ENCODE data around the gene RMI1. TPM values are rescaled to one million over a fixed set of nuclear protein-coding genes. Genes with fewer than 3 reads are reported as not detected.

Gene RMI1
- total and polyA plus RNA-seq, 2 of the 8 experiments (the other 6 are each of a cell fraction or from before 2014, with no cell fraction given) = 3.0 to 34.1 TPM

DNA sequence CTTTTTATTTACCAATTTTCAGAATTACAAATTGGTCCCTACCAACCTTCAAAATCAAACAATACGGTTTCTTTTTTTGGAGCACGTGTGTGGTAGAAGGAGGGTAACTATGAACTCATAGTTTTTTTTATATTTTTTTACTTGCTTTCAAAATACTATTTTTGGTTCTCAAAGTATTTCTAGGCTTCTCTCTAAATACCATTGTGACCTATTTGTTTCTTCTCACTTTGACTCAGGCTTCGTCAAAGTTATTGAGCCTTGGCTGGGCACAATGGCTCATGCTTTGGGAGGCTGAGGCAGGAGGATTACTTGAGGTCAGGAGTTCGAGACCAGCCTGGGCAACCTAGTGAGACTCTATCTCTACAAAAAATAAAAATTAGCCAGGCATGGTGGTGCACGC lies 47.8 kb upstream of the RMI1 start:
- Histone ChIP-seq H2BK5ac (ENCODE audit: low read depth, low read length) (no peak overlapping the region), H3K4me3 (ENCODE audit: extremely low read depth in 1 of 4, insufficient read depth in 2 of 4, low read depth in 3 of 4, low read length in 4 of 4) (no peak overlapping the region), H3K23ac (ENCODE audit: insufficient read length) (no peak overlapping the region), H4K91ac (replicated peaks; ENCODE audit: insufficient read length, low read length) (no peak overlapping the region), H3K4me2 (ENCODE audit: insufficient read depth in 1 of 2, low read depth in 2 of 2, low read length in 2 of 2) (no peak overlapping the region), H2AK5ac (ENCODE audit: low read depth, low read length) (no peak overlapping the region), H3K9me3 (ENCODE audit: insufficient read depth in 2 of 2, low read depth in 1 of 2, low read length in 1 of 2) (no peaks in the 10 kb centered on the region), H4K8ac (ENCODE audit: extremely low read depth, insufficient read depth, low read length) (no peak overlapping the region), H2BK15ac (ENCODE audit: low read length) (no peak overlapping the region), H2BK12ac (ENCODE audit: low read depth, low read length) (no peak overlapping the region), H3K79me2 (ENCODE audit: control insufficient read depth in 1 of 2, insufficient read depth in 2 of 2, low read length in 2 of 2) (no peaks in the 10 kb centered on the region), H4K5ac (ENCODE audit: insufficient read length, low read depth, low read length) (no peak overlapping the region), H2BK120ac (replicated peaks; ENCODE audit: low read depth, low read length) (no peak overlapping the region), H3K36me3 (ENCODE audit: control insufficient read depth in 2 of 4, insufficient read depth in 4 of 4, low read length in 3 of 4) (no peaks in the 10 kb centered on the region), H4K20me1 (replicated peaks in 1 of 2; ENCODE audit: control insufficient read depth in 1 of 2, insufficient read depth in 2 of 2, low read length in 2 of 2) (no peaks in the 10 kb centered on the region), H3K79me1 (ENCODE audit: low read depth, low read length) (no peaks in the 10 kb centered on the region), H2BK20ac (ENCODE audit: low read length) (no peak overlapping the region), H3K27me3 (replicated peaks in 1 of 4; ENCODE audit: control insufficient read depth in 3 of 4, extremely low read depth in 1 of 4, insufficient read depth in 3 of 4, low read length in 3 of 4) (no peaks in the 10 kb centered on the region), H3K27ac (ENCODE audit: low read depth, low read length) (no peak overlapping the region), H3K9ac (replicated peaks in 1 of 4; ENCODE audit: extremely low read depth in 1 of 4, low read depth in 3 of 4, low read length in 3 of 4) (no peak overlapping the region), H3K18ac (ENCODE audit: extremely low read depth, low read length) (no peak overlapping the region), H2AFZ (ENCODE audit: low read length) (no peak overlapping the region), H3K56ac (replicated peaks; ENCODE audit: insufficient read length, low read depth, low read length) (no peak overlapping the region), H3K23me2 (ENCODE audit: low read depth, low read length) (no peaks in the 10 kb centered on the region), H3K4me1 (replicated peaks in 1 of 4; ENCODE audit: control insufficient read depth in 3 of 4, insufficient read depth in 4 of 4, low read length in 3 of 4) (peaks cover 0 to 6% (median 2%) of the 10 kb centered on the region in 4 experiments; a peak in 4 of 7 replicates), H3K14ac (ENCODE audit: insufficient read length) (no peak overlapping the region), H3K4ac (replicated peaks; ENCODE audit: insufficient read length, low read depth, low read length) (no peak overlapping the region)
- 88% methylated on average over 5 of the region's 5 CpGs; no CpG with 5 or more reads in 1 of the 2 experiments for WGBS, 2 experiments (ENCODE audit: extremely low coverage in 1 of 2, insufficient coverage in 1 of 2, insufficient read length in 1 of 2, insufficient replicate concordance in 2 of 2, low coverage in 1 of 2, low lambda C conversion rate in 2 of 2, missing lambda C conversion rate in 1 of 2)
- TF ChIP-seq CHD1 (IDR thresholded peaks at IDR 0.05; ENCODE audit: low read depth, low read length) (no peak), ASH2L (IDR thresholded peaks at IDR 0.05; ENCODE audit: low read length) (no peak), HDAC6 (IDR thresholded peaks at IDR 0.05; ENCODE audit: low read depth, low read length) (no peak), SIN3A (conservative IDR thresholded peaks at IDR 0.05 in 1 of 2, IDR thresholded peaks at IDR 0.05 in 1 of 2; ENCODE audit: low read depth in 1 of 2, low read length in 2 of 2) (no peak), SAP30 (IDR thresholded peaks at IDR 0.05; ENCODE audit: insufficient read depth, insufficient replicate concordance, low read length) (no peak), EGR1 (IDR thresholded peaks at IDR 0.05; ENCODE audit: borderline replicate concordance, low read depth, low read length) (no peak), SP4 (IDR thresholded peaks at IDR 0.05; ENCODE audit: low read length) (no peak), CBX5 (IDR thresholded peaks at IDR 0.05; ENCODE audit: low read depth, low read length) (no peak), GTF2F1 (IDR thresholded peaks at IDR 0.05; ENCODE audit: borderline replicate concordance, low read depth, low read length) (no peak), POLR2AphosphoS5 (IDR thresholded peaks at IDR 0.05; ENCODE audit: low read depth, low read length) (no peak), TBP (IDR thresholded peaks at IDR 0.05; ENCODE audit: low read depth, low read length) (no peak), HDAC2 (IDR thresholded peaks at IDR 0.05; ENCODE audit: borderline replicate concordance in 1 of 2, low read depth in 2 of 2, low read length in 2 of 2) (no peak)
- FAIRE-seq = no peak
- ChIA-PET CTCF (ENCODE audit: partially characterized antibody) (interaction anchor here (0.6 to 2.9 kb wide), 5 partner anchors 12 to 361 kb away, joined by 3 to 9 read pairs (median 5); partner anchors contain the start of gene KIF27), POLR2A (ENCODE audit: partially characterized antibody) (interaction anchor here (0.7 to 1.7 kb wide), 3 partner anchors 8 to 334 kb away, joined by 3 to 5 read pairs (median 4); partner anchors contain the start of genes HNRNPK and RMI1)
- DNase-seq (ENCODE audit: low read depth in 1 of 2, low spot score in 2 of 2) = no peak
